PC-9 (cell line): Measurements from ENCODE around the gene HHLA2. TPM values are rescaled to one million over a fixed set of nuclear protein-coding genes. Genes with fewer than 3 reads are reported as not detected.

Experiments used
- BruUV-seq: library from RNA; stranded (reverse); fragments of 400-500 nt; replicated peaks from 2 replicates; lab custom pipeline; 2021; lab: Mats Ljungman, UMichigan
- CTCF ChIA-PET: fragments of 300-600 bp; sonication (Branson Sonifier 250); formaldehyde crosslinking; loops from one replicate; lab custom pipeline; 2022; ENCODE audit warnings: antibody characterized with exemption; lab: Charles Lee
- POLR2A ChIA-PET: fragments of 300-600 bp; sonication (Branson Sonifier 250); formaldehyde crosslinking; loops from one replicate; lab custom pipeline; 2022; ENCODE audit warnings: antibody characterized with exemption; ENCODE audit not compliant: unreplicated experiment; lab: Charles Lee
- DNase-seq, 2 experiments: peaks; one replicate each; pipeline versions ENCODE4 v3.0.0 to v3.0.0-alpha.2; 2015 to 2022; ENCODE audit warnings: mixed read lengths in 1 of 2
- H2AFZ ChIP-seq: fragments of 200-600 bp; sonication (generic); 2 replicates; pipeline ENCODE4 v1.8.1; 2017; ENCODE audit warnings: antibody characterized with exemption
- H3F3A ChIP-seq: fragments of 200-600 bp; sonication (generic); 2 replicates; pipeline ENCODE4 v1.8.1; 2017; ENCODE audit warnings: antibody characterized with exemption, mild to moderate bottlenecking, low read depth; ENCODE audit not compliant: insufficient read depth
- H3K27ac ChIP-seq: fragments of 200-600 bp; sonication (generic); 2 replicates; pipeline ENCODE4 v1.6.1; 2016; ENCODE audit warnings: mixed run types
- H3K27me3 ChIP-seq: fragments of 200-600 bp; sonication (generic); 2 replicates; pipeline ENCODE4 v1.6.1; 2016; ENCODE audit warnings: low read depth, mixed run types; ENCODE audit not compliant: insufficient read depth
- H3K36me3 ChIP-seq: fragments of 200-600 bp; sonication (generic); 2 replicates; pipeline ENCODE4 v1.6.1; 2016; ENCODE audit warnings: low read depth, mixed run types
- H3K4me1 ChIP-seq: fragments of 200-600 bp; sonication (generic); replicated peaks from 2 replicates; pipeline ENCODE4 v1.6.1; 2016; ENCODE audit warnings: mixed run types; ENCODE audit not compliant: insufficient read depth
- H3K4me2 ChIP-seq: fragments of 200-600 bp; sonication (generic); 2 replicates; pipeline ENCODE4 v1.6.1; 2017; ENCODE audit warnings: mixed run types
- H3K4me3 ChIP-seq: fragments of 200-600 bp; sonication (generic); 2 replicates; pipeline ENCODE4 v1.6.1; 2016; ENCODE audit warnings: mixed run types
- H3K79me2 ChIP-seq: fragments of 200-600 bp; sonication (generic); 2 replicates; pipeline ENCODE4 v1.6.1; 2017; ENCODE audit warnings: low read depth, mixed run types
- H3K9me2 ChIP-seq: fragments of 200-600 bp; sonication (generic); 2 replicates; pipeline ENCODE4 v1.8.1; 2017; ENCODE audit warnings: mild to moderate bottlenecking; ENCODE audit not compliant: insufficient read depth
- H3K9me3 ChIP-seq: fragments of 200-600 bp; sonication (generic); 2 replicates; pipeline ENCODE4 v1.8.1; 2016; ENCODE audit warnings: low read depth; ENCODE audit not compliant: insufficient read depth
- H4K20me1 ChIP-seq: fragments of 200-600 bp; sonication (generic); 2 replicates; pipeline ENCODE4 v1.8.1; 2017; ENCODE audit not compliant: insufficient read depth
- CTCF ChIP-seq: fragments of 200-600 bp; sonication (generic); conservative IDR thresholded peaks from 2 replicates; pipeline ENCODE4 v1.6.1; 2017; ENCODE audit warnings: mixed run types, antibody characterized with exemption, mild to moderate bottlenecking, moderate library complexity
- EZH2 ChIP-seq: fragments of 200-600 bp; sonication (generic); IDR thresholded peaks from 2 replicates; pipeline ENCODE4 v1.8.0; 2017; ENCODE audit warnings: antibody characterized with exemption, low read depth
- intact Hi-C: fragments of 100-400 bp; cut with micrococcal nuclease; formaldehyde crosslinking; loops from one replicate; pipeline ENCODE4 v1.10.0; 2022; ENCODE audit not compliant: unreplicated experiment
- total RNA-seq: library from RNA; stranded (reverse); gene quantifications from 2 replicates; pipeline ENCODE4 v1.2.3, GENCODE V29; 2021

HHLA2 gene
- total RNA-seq, 1 experiment from 2014 or later = not detected

DNA sequence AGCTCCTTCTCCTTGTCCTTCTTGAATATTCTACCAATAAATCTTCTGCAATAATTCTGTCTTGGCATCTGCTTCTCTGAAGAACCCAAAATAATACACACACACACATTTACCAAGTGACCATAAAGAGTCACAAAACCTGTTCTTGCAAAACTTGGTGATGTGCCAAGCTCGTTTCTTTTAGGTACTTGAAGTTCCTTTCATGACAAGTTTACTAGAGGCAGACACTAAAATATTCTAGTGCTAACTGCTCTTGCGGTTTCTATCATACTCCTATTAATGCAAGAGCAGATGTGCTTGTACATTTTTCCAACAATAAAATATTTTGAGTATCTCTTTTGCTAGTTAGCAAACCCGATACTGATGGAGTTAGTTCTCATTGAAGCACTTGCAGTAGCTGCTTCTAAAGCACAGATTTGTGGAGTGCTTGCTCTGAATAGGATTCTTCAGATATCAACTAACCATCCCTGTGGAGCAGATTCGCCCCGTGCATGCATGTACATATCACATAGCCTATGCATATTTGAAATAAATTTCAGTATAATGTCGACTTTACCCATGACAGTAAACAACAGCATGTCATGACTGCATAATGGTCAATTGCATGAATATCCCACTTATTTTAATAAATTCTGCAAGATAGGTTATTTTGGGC lies 23.2 kb downstream of the HHLA2 start:
- no peaks in the 10 kb centered on the region for H3K9me2 ChIP-seq
- POLR2A ChIA-PET = interaction anchor here (0.6 kb wide), 1 partner anchor 109 kb away, joined by 5 read pairs; no protein-coding TSS in a partner anchor
- no peaks in the 10 kb centered on the region for H3K36me3 ChIP-seq
- H3K27ac ChIP-seq = no peak overlapping the region
- H3K27me3 ChIP-seq = no peaks in the 10 kb centered on the region
- peak; percentile 28 to 76 for DNase-seq
- no peak for TF ChIP-seq EZH2
- no peak for TF ChIP-seq CTCF
- no peaks in the 10 kb centered on the region for H3K79me2 ChIP-seq
- no peak overlapping the region for H3K4me2 ChIP-seq
- no peak overlapping the region for H3K4me3 ChIP-seq
- H3F3A ChIP-seq = no peaks in the 10 kb centered on the region
- no peaks in the 10 kb centered on the region for H3K9me3 ChIP-seq
- peaks cover 11% of the 10 kb centered on the region; the same call in 1 of the 2 replicates for H3K4me1 ChIP-seq
- no peak overlapping the region for H2AFZ ChIP-seq
- no TSS peak for BruUV-seq
- CTCF ChIA-PET = interaction anchor here (0.6 kb wide), 2 partner anchors 25 to 197 kb away, joined by 3 to 6 read pairs; no protein-coding TSS in a partner anchor
- H4K20me1 ChIP-seq = no peaks in the 10 kb centered on the region
- intact Hi-C loops = no loop called here

DNA sequence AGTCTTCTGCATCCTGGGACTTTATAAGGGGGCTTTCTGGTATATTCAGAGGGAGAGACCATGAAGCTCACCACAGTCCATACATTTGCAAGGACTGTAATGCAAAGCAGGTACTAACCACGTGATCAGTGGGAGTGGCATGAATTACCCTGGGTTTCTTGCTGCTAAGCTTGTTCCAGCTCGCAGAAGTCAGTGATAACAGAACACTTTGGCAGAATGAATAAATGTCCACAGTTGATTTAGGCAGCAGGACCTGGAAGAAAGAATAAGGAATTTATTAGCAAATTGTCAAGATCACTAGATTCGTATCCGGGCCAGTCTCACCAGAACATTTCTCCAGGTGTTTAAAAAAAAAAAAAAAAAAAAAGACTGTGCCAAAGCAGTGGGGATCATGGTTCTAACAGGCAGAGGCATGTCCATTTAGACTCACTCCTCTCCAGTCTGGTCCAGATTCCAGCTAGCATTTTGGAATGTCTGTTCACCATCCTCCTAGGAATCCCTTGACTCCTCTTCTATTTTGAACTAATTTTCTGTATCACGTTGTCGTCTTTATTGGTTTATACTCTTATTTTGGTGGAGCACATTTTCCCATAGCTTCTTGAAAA lies 24.5 kb downstream of the HHLA2 start:
- DNase-seq = no peak
- H3K9me2 ChIP-seq = no peaks in the 10 kb centered on the region
- ChIA-PET CTCF (no interaction called here), POLR2A (no interaction called here)
- H3K27me3 ChIP-seq = no peaks in the 10 kb centered on the region
- H3K4me1 ChIP-seq = peaks cover 11% of the 10 kb centered on the region; the same call in 1 of the 2 replicates
- H3K27ac ChIP-seq = no peak overlapping the region
- no TSS peak for BruUV-seq
- H2AFZ ChIP-seq = no peak overlapping the region
- no peaks in the 10 kb centered on the region for H4K20me1 ChIP-seq
- H3K4me3 ChIP-seq = no peak overlapping the region
- H3F3A ChIP-seq = no peaks in the 10 kb centered on the region
- H3K9me3 ChIP-seq = 0 out of 2 replicates have a peak, but pooled peaks cover under 1% of the 10 kb centered on the region
- intact Hi-C loops = no loop called here
- H3K79me2 ChIP-seq = no peaks in the 10 kb centered on the region
- no peak for TF ChIP-seq EZH2
- no peak for TF ChIP-seq CTCF
- H3K4me2 ChIP-seq = no peak overlapping the region
- H3K36me3 ChIP-seq = no peaks in the 10 kb centered on the region

GRCh38 chr3:108322352-108322751 lies 26.0 kb downstream of the HHLA2 start:
- H4K20me1 ChIP-seq = no peaks in the 10 kb centered on the region
- intact Hi-C loops = no loop called here
- H3K27ac ChIP-seq = no peak overlapping the region
- no peaks in the 10 kb centered on the region for H3K36me3 ChIP-seq
- CTCF ChIA-PET = no interaction called here
- DNase-seq = no peak
- no peaks in the 10 kb centered on the region for H3K79me2 ChIP-seq
- no peak overlapping the region for H3K4me2 ChIP-seq
- BruUV-seq = no TSS peak
- POLR2A ChIA-PET = no interaction called here
- no peak overlapping the region for H3K4me3 ChIP-seq
- no peaks in the 10 kb centered on the region for H3F3A ChIP-seq
- peaks cover 11% of the 10 kb centered on the region; the same call in 1 of the 2 replicates for H3K4me1 ChIP-seq
- no peaks in the 10 kb centered on the region for H3K27me3 ChIP-seq
- peaks cover 6% of the 10 kb centered on the region; the same call in 1 of the 2 replicates for H3K9me3 ChIP-seq
- no peaks in the 10 kb centered on the region for H3K9me2 ChIP-seq
- no peak overlapping the region for H2AFZ ChIP-seq
- TF ChIP-seq CTCF (no peak), EZH2 (no peak)
